GM12892 (cell line): ENCODE results near the gene PAH.

Source experiments
- POLR2A ChIP-seq: IDR thresholded peaks from 2 replicates; pipeline ENCODE4 v1.6.1; 2011; ENCODE audit warnings: low read depth, low read length, control low read depth
- POLR2AphosphoS5 ChIP-seq: IDR thresholded peaks from 2 replicates; pipeline ENCODE4 v1.6.1; 2011; ENCODE audit warnings: low read depth, low read length, control low read depth
- TAF1 ChIP-seq: IDR thresholded peaks from 2 replicates; pipeline ENCODE4 v1.6.1; 2011; ENCODE audit warnings: low read depth, mild to moderate bottlenecking, control low read depth, low read length, borderline replicate concordance

- TF ChIP-seq POLR2A (no peak), TAF1 (no peak), POLR2AphosphoS5 (no peak)
These were observed 110.9 kb downstream of the PAH start for GRCh38 chr12:102806110-102806509.
